Ovary (tissue), 3 donors: Measurements from ENCODE around the gene MAL.

Experiments used
- EP300 ChIP-seq: sonication (generic); formaldehyde crosslinking; IDR thresholded peaks from one replicate; pipeline ENCODE4 v1.6.1; 2017; ENCODE audit warnings: antibody characterized with exemption
- TF ChIP-seq, protein P1 (sequence below), 3 donors: fragments of 450-650 bp in 2 of 3; fragments of 200-600 bp in 1 of 3; IDR thresholded peaks; one replicate each; pipeline versions ENCODE4 v1.5.1 to v1.8.0; 2016 to 2022; ENCODE audit warnings: antibody characterized with exemption in 3 of 3, mild to moderate bottlenecking in 1 of 3
- donor health status: DM: no; HTN: no; CAD: no.

DNA sequence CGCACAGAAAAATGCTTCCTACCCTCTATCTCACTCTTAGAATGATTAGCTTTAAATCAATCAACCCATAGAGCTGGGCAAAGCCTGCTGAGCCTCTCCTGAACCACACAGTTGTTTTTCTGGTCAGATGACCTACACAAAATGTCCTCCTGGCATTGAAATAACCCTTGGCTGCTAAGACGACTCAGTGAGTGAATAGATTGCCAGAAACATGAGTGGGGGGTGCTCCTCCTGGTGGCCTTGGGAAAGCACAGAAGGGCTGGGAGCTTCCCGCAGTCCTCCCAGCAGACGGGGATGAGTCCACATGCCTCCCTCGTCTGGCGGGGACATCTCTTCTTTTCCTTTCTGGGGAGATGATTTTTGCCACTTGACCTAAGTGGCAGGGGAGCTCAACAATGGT is 14.9 kb downstream of the MAL start:
- TF ChIP-seq, protein P1, sequence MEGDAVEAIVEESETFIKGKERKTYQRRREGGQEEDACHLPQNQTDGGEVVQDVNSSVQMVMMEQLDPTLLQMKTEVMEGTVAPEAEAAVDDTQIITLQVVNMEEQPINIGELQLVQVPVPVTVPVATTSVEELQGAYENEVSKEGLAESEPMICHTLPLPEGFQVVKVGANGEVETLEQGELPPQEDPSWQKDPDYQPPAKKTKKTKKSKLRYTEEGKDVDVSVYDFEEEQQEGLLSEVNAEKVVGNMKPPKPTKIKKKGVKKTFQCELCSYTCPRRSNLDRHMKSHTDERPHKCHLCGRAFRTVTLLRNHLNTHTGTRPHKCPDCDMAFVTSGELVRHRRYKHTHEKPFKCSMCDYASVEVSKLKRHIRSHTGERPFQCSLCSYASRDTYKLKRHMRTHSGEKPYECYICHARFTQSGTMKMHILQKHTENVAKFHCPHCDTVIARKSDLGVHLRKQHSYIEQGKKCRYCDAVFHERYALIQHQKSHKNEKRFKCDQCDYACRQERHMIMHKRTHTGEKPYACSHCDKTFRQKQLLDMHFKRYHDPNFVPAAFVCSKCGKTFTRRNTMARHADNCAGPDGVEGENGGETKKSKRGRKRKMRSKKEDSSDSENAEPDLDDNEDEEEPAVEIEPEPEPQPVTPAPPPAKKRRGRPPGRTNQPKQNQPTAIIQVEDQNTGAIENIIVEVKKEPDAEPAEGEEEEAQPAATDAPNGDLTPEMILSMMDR (IDR thresholded peaks at IDR 0.05), result no peak
- TF ChIP-seq EP300, result no peak
